Fibroblast of lung (primary cell): Measurements from ENCODE around the gene DUSP9.

ENCODE experiments used
- EZH2 ChIP-seq: IDR thresholded peaks from 2 replicates; pipeline ENCODE4 v1.5.1; 2012; ENCODE audit warnings: low read length, control low read depth, mild to moderate bottlenecking; ENCODE audit errors: missing control alignments
- TF ChIP-seq, protein P1 (sequence below), 2 donors: IDR thresholded peaks in 1 of 2; conservative IDR thresholded peaks in 1 of 2; 1 replicate in 1 of 2; 2 replicates in 1 of 2; pipeline ENCODE4 v1.5.1; 2011 to 2012; ENCODE audit warnings: low read length in 2 of 2, control low read depth in 1 of 2, inconsistent platforms in 1 of 2, low read depth in 1 of 2, mild to moderate bottlenecking in 1 of 2

DNA sequence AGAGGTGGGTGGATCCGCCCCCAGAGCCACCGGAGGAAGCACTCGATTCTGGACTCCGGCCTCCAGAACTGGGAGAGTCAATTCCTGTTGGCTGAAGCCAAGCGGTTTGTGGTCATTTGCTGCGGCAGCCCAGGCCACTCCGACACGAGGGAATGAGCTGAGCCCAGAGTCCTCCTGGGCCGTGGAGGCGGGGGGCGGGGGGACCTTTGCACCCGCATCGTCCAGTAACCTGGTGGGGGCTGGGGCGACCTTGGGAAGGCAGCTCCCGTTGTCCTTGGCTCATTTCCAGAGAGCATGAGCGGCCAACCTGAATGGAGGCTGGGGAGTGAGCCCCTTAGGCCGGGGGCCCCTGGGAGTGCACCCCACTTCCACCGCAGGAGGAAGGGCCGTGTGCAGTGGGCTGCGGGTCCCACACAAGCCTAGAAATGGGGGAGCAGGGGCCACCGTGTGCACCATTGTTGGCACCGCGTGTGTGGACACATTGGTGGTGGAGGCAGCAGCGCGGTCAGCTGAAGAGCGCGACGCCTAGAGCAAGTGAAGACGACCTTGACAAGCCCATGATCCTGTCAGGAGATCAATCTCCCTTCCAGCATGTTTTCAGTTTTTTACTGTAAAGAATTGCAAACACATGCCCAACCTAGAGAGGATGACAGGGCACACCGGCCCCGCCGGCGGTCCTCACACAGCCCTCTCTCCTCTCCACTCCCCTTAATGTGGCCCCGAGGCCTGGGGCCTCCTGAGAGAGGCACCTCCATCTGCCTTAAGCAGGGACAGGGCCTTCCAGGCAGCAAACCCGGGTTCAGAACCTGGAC lies 19.9 kb upstream of the DUSP9 start:
- TF ChIP-seq, protein P1, sequence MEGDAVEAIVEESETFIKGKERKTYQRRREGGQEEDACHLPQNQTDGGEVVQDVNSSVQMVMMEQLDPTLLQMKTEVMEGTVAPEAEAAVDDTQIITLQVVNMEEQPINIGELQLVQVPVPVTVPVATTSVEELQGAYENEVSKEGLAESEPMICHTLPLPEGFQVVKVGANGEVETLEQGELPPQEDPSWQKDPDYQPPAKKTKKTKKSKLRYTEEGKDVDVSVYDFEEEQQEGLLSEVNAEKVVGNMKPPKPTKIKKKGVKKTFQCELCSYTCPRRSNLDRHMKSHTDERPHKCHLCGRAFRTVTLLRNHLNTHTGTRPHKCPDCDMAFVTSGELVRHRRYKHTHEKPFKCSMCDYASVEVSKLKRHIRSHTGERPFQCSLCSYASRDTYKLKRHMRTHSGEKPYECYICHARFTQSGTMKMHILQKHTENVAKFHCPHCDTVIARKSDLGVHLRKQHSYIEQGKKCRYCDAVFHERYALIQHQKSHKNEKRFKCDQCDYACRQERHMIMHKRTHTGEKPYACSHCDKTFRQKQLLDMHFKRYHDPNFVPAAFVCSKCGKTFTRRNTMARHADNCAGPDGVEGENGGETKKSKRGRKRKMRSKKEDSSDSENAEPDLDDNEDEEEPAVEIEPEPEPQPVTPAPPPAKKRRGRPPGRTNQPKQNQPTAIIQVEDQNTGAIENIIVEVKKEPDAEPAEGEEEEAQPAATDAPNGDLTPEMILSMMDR (conservative IDR thresholded peaks at IDR 0.05 in 1 of 2, IDR thresholded peaks at IDR 0.05 in 1 of 2; ENCODE audit: low read depth in 1 of 2, low read length in 2 of 2), result no peak
- TF ChIP-seq EZH2, result no peak
